GM18861 (cell line): ENCODE measurements around the gene MROH9.
"Not testable (repeated sequence)": the region's sequence is repeated elsewhere in the genome, so short reads cannot be mapped to it uniquely, and the experiment has no call there.

Experiments
- ATAC-seq: cut with Tn5 transposase; IDR thresholded peaks from one replicate; pipeline ENCODE4 v1.9.1; 2021; ENCODE audit not compliant: unreplicated experiment

Gene MROH9

GRCh38 chr1:170935231-170935630 lies at the start of gene MROH9:
Gene MROH9 (plus strand): TSS chr1:170935534. CDS start chr1:170945557, 10,023 bp downstream.
- ATAC-seq = no peak

- no peak for ATAC-seq
These were observed 49.8 kb upstream of the MROH9 start for GRCh38 chr1:170885551-170885950.

GRCh38 chr1:170886460-170886859 lies 48.9 kb upstream of the MROH9 start:
- no peak for ATAC-seq

- ATAC-seq = no peak
These were observed 47.6 kb upstream of the MROH9 start for GRCh38 chr1:170887726-170888125.

GRCh38 chr1:170891872-170892271 lies 43.5 kb upstream of the MROH9 start:
- no peak for ATAC-seq

- no peak for ATAC-seq
These were observed 41.6 kb upstream of the MROH9 start for GRCh38 chr1:170893655-170894297.

- no peak for ATAC-seq
These were observed 31.4 kb upstream of the MROH9 start for GRCh38 chr1:170903961-170904360.

- ATAC-seq = no peak
These were observed 26.4 kb upstream of the MROH9 start for GRCh38 chr1:170908942-170909341.

GRCh38 chr1:170910273-170910672 lies 25.1 kb upstream of the MROH9 start:
- no peak for ATAC-seq

- no peak for ATAC-seq
These were observed 18.0 kb upstream of the MROH9 start for GRCh38 chr1:170917373-170917772.

GRCh38 chr1:170924656-170925055 lies 10.7 kb upstream of the MROH9 start:
- not testable (repeated sequence) for ATAC-seq

GRCh38 chr1:170927955-170928840 lies 7.1 kb upstream of the MROH9 start:
- no peak for ATAC-seq

- no peak for ATAC-seq
These were observed 5.9 kb upstream of the MROH9 start for GRCh38 chr1:170929412-170929834.

- ATAC-seq = peak; percentile 89
These were observed 5.3 kb upstream of the MROH9 start for GRCh38 chr1:170929835-170930554.

- ATAC-seq = peak; percentile 3
These were observed 3.7 kb upstream of the MROH9 start for GRCh38 chr1:170931650-170932049.

- peak; percentile 43 for ATAC-seq
These were observed 3.1 kb upstream of the MROH9 start for GRCh38 chr1:170932236-170932635.

- no peak for ATAC-seq
These were observed 2.9 kb downstream of the MROH9 start for GRCh38 chr1:170938281-170938680.

GRCh38 chr1:170939476-170939875 lies 4.1 kb downstream of the MROH9 start:
- no peak for ATAC-seq

- ATAC-seq = not testable (repeated sequence)
These were observed 16.4 kb downstream of the MROH9 start for GRCh38 chr1:170951744-170952143.

- no peak for ATAC-seq
These were observed 24.1 kb downstream of the MROH9 start for GRCh38 chr1:170959385-170959784.

- ATAC-seq = no peak
These were observed 29.2 kb downstream of the MROH9 start for GRCh38 chr1:170964506-170964905.
